A673 (cell line): ENCODE data around the gene RNASE8.

ENCODE experiments used
- EZH2 ChIP-seq: fragments of 200-600 bp; sonication (generic); IDR thresholded peaks from 2 replicates; pipeline ENCODE4 v1.6.1; 2017; ENCODE audit warnings: borderline replicate concordance, low read depth, mild to moderate bottlenecking, mixed read lengths, antibody characterized with exemption, low read length; ENCODE audit not compliant: poor library complexity, severe bottlenecking
- TF ChIP-seq, protein P1 (sequence below): fragments of 300-800, 200-600 bp; sonication (generic); conservative IDR thresholded peaks from 2 replicates; pipeline ENCODE4 v1.5.1; 2017; ENCODE audit warnings: low read depth, mild to moderate bottlenecking, antibody characterized with exemption, low read length, moderate library complexity, mixed read lengths

DNA sequence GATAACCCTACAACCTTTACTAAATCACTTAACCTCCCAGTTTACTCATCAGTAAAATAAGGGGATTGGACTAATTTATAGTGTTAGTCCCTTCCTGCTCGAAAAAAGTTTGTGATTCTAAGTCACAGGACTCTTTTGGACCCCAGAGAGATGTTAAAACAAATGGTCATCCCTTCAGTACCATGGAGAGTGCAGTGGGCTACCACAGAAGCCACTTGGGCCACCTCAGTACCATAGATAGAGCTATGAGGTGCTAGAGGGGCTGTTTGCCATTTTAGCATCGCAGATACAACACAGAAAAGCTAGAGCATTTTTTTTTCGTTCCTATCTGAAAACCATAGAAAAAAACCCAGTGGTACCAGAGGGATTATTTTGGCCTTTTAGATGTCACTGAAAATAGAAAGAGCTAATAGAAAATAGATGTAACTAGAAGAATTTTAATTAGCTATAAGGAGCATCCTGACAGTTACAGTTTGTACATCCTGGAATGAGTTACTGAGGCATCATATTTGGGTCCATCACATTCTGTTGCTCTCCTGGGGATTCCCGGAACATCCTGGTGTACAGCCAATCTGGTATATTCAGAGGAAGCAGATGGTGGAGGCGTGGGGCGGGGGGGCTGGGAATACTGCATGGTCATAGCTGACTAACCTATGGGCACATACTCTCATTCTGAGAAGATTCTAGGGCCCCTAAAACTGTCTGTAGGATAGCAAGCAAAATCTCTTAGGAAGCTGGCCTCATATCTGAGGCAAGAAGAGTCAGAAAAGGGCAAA is 38.0 kb downstream of the RNASE8 start:
- TF ChIP-seq, protein P1, sequence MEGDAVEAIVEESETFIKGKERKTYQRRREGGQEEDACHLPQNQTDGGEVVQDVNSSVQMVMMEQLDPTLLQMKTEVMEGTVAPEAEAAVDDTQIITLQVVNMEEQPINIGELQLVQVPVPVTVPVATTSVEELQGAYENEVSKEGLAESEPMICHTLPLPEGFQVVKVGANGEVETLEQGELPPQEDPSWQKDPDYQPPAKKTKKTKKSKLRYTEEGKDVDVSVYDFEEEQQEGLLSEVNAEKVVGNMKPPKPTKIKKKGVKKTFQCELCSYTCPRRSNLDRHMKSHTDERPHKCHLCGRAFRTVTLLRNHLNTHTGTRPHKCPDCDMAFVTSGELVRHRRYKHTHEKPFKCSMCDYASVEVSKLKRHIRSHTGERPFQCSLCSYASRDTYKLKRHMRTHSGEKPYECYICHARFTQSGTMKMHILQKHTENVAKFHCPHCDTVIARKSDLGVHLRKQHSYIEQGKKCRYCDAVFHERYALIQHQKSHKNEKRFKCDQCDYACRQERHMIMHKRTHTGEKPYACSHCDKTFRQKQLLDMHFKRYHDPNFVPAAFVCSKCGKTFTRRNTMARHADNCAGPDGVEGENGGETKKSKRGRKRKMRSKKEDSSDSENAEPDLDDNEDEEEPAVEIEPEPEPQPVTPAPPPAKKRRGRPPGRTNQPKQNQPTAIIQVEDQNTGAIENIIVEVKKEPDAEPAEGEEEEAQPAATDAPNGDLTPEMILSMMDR, result no peak
- TF ChIP-seq EZH2, result no peak
